Mucosa of rectum (tissue), 2 donors: ENCODE data around the gene FBXO11.

Source experiments
- H3K27ac ChIP-seq, 2 donors: one replicate each; pipeline ENCODE4 v1.7.0; 2013; ENCODE audit warnings: inconsistent platforms in 2 of 2, low read depth in 2 of 2, low read length in 2 of 2
- H3K27me3 ChIP-seq, 2 donors: one replicate each; pipeline ENCODE4 v1.7.0; 2013; ENCODE audit warnings: low read length in 2 of 2; ENCODE audit not compliant: control insufficient read depth in 2 of 2, insufficient read depth in 2 of 2
- H3K36me3 ChIP-seq, 2 donors: one replicate each; pipeline ENCODE4 v1.7.0; 2013; ENCODE audit warnings: low read length in 2 of 2; ENCODE audit not compliant: control insufficient read depth in 2 of 2, insufficient read depth in 2 of 2
- H3K4me1 ChIP-seq, 2 donors: one replicate each; pipeline ENCODE4 v1.7.0; 2013; ENCODE audit warnings: low read length in 2 of 2, mild to moderate bottlenecking in 1 of 2; ENCODE audit not compliant: control insufficient read depth in 2 of 2, insufficient read depth in 2 of 2
- H3K4me3 ChIP-seq, 2 donors: one replicate each; pipeline ENCODE4 v1.7.0; 2013; ENCODE audit warnings: low read length in 2 of 2
- H3K9ac ChIP-seq, 2 donors: one replicate each; pipeline ENCODE4 v1.7.0; 2013; ENCODE audit warnings: low read length in 2 of 2, low read depth in 1 of 2, mild to moderate bottlenecking in 1 of 2
- H3K9me3 ChIP-seq, 2 donors: one replicate each; pipeline ENCODE4 v1.7.0; 2013; ENCODE audit warnings: low read length in 2 of 2; ENCODE audit not compliant: control insufficient read depth in 2 of 2
- donor health status: healthy.
- donor health status: Normal muscosa, but diverticular disease.

FBXO11 gene

DNA sequence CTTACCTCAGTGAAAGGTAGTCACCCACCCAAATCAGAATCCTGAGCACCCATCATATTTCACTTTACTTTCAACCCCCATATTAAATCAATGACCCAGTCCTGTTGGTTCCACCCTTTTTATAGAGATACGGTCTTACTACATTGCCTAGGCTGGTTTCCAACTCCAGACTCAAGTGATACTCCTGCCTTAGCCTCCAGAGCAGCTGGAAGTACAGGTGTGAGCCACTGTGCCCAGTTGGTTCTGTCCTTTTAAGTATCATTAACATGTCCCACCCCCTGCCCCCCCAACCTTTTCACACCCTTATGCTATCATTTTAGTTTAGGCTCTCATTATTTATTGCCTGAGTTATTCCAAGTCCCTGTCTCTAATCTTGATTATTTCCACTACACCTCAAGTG, 94.6 kb downstream of the FBXO11 start:
- no peaks in the 10 kb centered on the region for H3K9me3 ChIP-seq
- H3K9ac ChIP-seq = no peak overlapping the region
- no peaks in the 10 kb centered on the region for H3K4me1 ChIP-seq
- H3K27ac ChIP-seq = no peak overlapping the region
- no peak overlapping the region for H3K4me3 ChIP-seq
- H3K27me3 ChIP-seq = no peaks in the 10 kb centered on the region
- H3K36me3 ChIP-seq = peaks cover 51 to 55% of the 10 kb centered on the region in 2 donors

DNA sequence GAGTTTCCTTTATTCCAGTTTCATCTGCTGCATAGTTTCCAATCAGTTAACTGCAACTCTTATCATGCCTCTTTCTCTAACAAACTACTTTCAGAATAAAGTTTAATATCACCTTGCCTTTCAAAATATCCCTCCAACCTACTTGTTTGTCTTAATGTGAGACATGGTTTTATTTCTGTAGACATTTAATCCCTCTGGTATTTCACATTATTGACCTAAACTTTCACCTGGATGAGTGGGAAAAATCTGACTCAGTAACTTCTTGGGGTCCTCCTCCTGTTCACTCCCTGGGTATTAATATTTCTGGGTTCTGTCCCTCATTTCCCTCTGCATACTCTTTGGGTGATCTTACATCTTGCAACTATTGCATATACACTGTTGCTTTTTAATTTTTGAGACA, 95.4 kb downstream of the FBXO11 start:
- H3K4me1 ChIP-seq = no peaks in the 10 kb centered on the region
- no peak overlapping the region for H3K27ac ChIP-seq
- H3K9me3 ChIP-seq = no peaks in the 10 kb centered on the region
- no peak overlapping the region for H3K9ac ChIP-seq
- H3K27me3 ChIP-seq = no peaks in the 10 kb centered on the region
- H3K36me3 ChIP-seq = peaks cover 58% of the 10 kb centered on the region in 2 donors
- H3K4me3 ChIP-seq = no peak overlapping the region

DNA sequence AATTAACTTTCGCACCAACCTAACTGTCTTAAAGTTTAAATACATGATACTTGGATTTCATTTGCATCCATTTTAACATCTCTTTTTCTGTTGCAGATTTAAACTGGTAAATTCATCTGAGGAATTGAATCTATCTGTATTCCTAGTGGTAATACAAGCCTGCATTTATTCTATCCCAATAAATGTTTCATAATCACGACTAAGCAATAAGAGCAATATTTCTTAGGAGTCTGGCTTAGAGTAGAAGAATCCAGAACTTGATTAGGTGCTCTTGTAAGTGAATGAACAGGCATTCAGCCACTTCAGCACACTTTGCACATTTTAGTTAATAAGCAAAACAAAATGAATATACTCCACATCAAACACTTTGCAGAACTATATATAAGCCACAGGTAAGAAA, 96.4 kb downstream of the FBXO11 start:
- no peak overlapping the region for H3K9ac ChIP-seq
- H3K4me3 ChIP-seq = no peak overlapping the region
- H3K4me1 ChIP-seq = no peaks in the 10 kb centered on the region
- H3K27me3 ChIP-seq = no peaks in the 10 kb centered on the region
- no peak overlapping the region for H3K27ac ChIP-seq
- no peaks in the 10 kb centered on the region for H3K9me3 ChIP-seq
- peaks cover 55 to 58% of the 10 kb centered on the region in 2 donors for H3K36me3 ChIP-seq

- H3K27ac ChIP-seq = no peak overlapping the region
- H3K27me3 ChIP-seq = no peaks in the 10 kb centered on the region
- no peaks in the 10 kb centered on the region for H3K4me1 ChIP-seq
- no peak overlapping the region for H3K4me3 ChIP-seq
- H3K9me3 ChIP-seq = no peaks in the 10 kb centered on the region
- H3K36me3 ChIP-seq = peaks cover 62 to 64% of the 10 kb centered on the region in 2 donors
- no peak overlapping the region for H3K9ac ChIP-seq
Measured at GRCh38 chr2:47808614-47809013, 97.7 kb downstream of the FBXO11 start.

- Histone ChIP-seq H3K4me3 (no peak overlapping the region), H3K4me1 (no peaks in the 10 kb centered on the region), H3K9me3 (no peaks in the 10 kb centered on the region), H3K27me3 (no peaks in the 10 kb centered on the region), H3K36me3 (peaks cover 68 to 70% of the 10 kb centered on the region in 2 donors), H3K9ac (no peak overlapping the region), H3K27ac (no peak overlapping the region)
Measured at GRCh38 chr2:47805850-47806249, 100.4 kb downstream of the FBXO11 start.

- H3K27me3 ChIP-seq = no peaks in the 10 kb centered on the region
- peaks cover 75 to 78% of the 10 kb centered on the region in 2 donors for H3K36me3 ChIP-seq
- no peaks in the 10 kb centered on the region for H3K4me1 ChIP-seq
- H3K27ac ChIP-seq = no peak overlapping the region
- H3K4me3 ChIP-seq = no peak overlapping the region
- no peak overlapping the region for H3K9ac ChIP-seq
- H3K9me3 ChIP-seq = no peaks in the 10 kb centered on the region
Measured at GRCh38 chr2:47803770-47804169, 102.5 kb downstream of the FBXO11 start.

GRCh38 chr2:47803363-47803762, 102.9 kb downstream of the FBXO11 start:
- Histone ChIP-seq H3K27ac (no peak overlapping the region), H3K9ac (no peak overlapping the region), H3K27me3 (no peaks in the 10 kb centered on the region), H3K4me1 (no peaks in the 10 kb centered on the region), H3K9me3 (no peaks in the 10 kb centered on the region), H3K4me3 (no peak overlapping the region), H3K36me3 (peaks cover 75 to 78% of the 10 kb centered on the region in 2 donors)

GRCh38 chr2:47801118-47801517, 105.2 kb downstream of the FBXO11 start:
- no peak overlapping the region for H3K9ac ChIP-seq
- peaks cover 65 to 75% of the 10 kb centered on the region in 2 donors for H3K36me3 ChIP-seq
- H3K27ac ChIP-seq = no peak overlapping the region
- H3K9me3 ChIP-seq = no peaks in the 10 kb centered on the region
- H3K4me3 ChIP-seq = no peak overlapping the region
- H3K4me1 ChIP-seq = no peaks in the 10 kb centered on the region
- no peaks in the 10 kb centered on the region for H3K27me3 ChIP-seq

DNA sequence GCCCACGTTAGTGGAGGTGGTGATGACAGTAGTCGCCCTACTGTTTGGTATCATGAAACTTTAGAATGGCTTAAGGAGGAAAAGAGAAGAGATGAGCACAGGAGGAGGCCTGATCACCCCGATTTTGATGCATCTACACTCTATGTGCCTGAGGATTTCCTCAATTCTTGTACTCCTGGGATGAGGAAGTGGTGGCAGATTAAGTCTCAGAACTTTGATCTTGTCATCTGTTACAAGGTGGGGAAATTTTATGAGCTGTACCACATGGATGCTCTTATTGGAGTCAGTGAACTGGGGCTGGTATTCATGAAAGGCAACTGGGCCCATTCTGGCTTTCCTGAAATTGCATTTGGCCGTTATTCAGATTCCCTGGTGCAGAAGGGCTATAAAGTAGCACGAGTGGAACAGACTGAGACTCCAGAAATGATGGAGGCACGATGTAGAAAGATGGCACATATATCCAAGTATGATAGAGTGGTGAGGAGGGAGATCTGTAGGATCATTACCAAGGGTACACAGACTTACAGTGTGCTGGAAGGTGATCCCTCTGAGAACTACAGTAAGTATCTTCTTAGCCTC, 107.2 kb downstream of the FBXO11 start:
- peaks cover 55 to 65% of the 10 kb centered on the region in 2 donors for H3K36me3 ChIP-seq
- H3K4me3 ChIP-seq = no peak overlapping the region
- H3K9me3 ChIP-seq = no peaks in the 10 kb centered on the region
- no peak overlapping the region for H3K27ac ChIP-seq
- no peaks in the 10 kb centered on the region for H3K4me1 ChIP-seq
- no peaks in the 10 kb centered on the region for H3K27me3 ChIP-seq
- no peak overlapping the region for H3K9ac ChIP-seq

GRCh38 chr2:47798631-47799030, 107.7 kb downstream of the FBXO11 start:
- Histone ChIP-seq H3K9ac (no peak overlapping the region), H3K27ac (no peak overlapping the region), H3K4me1 (no peaks in the 10 kb centered on the region), H3K27me3 (no peaks in the 10 kb centered on the region), H3K36me3 (peaks cover 50 to 61% of the 10 kb centered on the region in 2 donors), H3K4me3 (no peak overlapping the region), H3K9me3 (no peaks in the 10 kb centered on the region)
